Endothelial cell of umbilical vein (primary cell): ENCODE data around the gene SPINDOC. TPM values are rescaled to one million over a fixed set of nuclear protein-coding genes. Genes with fewer than 3 reads are reported as not detected.

Experiments used
- BruUV-seq: library from RNA; stranded (reverse); fragments of 400-500 nt; replicated peaks from 2 replicates; lab custom pipeline; 2021; lab: Mats Ljungman, UMichigan
- CTCF ChIA-PET: fragments of 300-600, 350-600 bp; sonication (Branson Sonifier 250); formaldehyde crosslinking; loops from one replicate; lab custom pipeline; 2021; ENCODE audit warnings: antibody characterized with exemption, inconsistent platforms; lab: Charles Lee
- POLR2A ChIA-PET: fragments of 300-600, 350-600 bp; sonication (Branson Sonifier 250); formaldehyde crosslinking; loops from one replicate; lab custom pipeline; 2021; ENCODE audit warnings: antibody characterized with exemption, inconsistent platforms; lab: Charles Lee
- DNase-seq: peaks from one replicate; pipeline ENCODE4 v3.0.0-alpha.2; 2011; ENCODE audit warnings: low read depth, low spot score
- FAIRE-seq: peaks from 2 replicates; lab custom pipeline; 2011; peaks lifted over from hg19 to GRCh38; lab: Jason Lieb, UNC
- H2AFZ ChIP-seq: 2 replicates; pipeline ENCODE4 v1.6.0; 2012; ENCODE audit warnings: low read depth, low read length, control low read depth, inconsistent platforms
- H3K27ac ChIP-seq: 2 replicates; pipeline ENCODE4 v1.5.1; 2011; ENCODE audit warnings: low read depth, mild to moderate bottlenecking, control low read depth, low read length, moderate library complexity; ENCODE audit not compliant: insufficient read depth
- H3K27me3 ChIP-seq, 2 experiments: 2 replicates each; pipeline versions ENCODE4 v1.6.0 to v1.6.1; 2011; ENCODE audit warnings: low read length in 2 of 2, mixed read lengths in 1 of 2; ENCODE audit not compliant: control insufficient read depth in 2 of 2, insufficient read depth in 2 of 2
- H3K36me3 ChIP-seq, 2 experiments: 2 replicates in 1 of 2; 3 replicates in 1 of 2; pipeline ENCODE4 v1.5.1; 2011; ENCODE audit warnings: low read length in 2 of 2, mild to moderate bottlenecking in 1 of 2, moderate library complexity in 1 of 2; ENCODE audit not compliant: control insufficient read depth in 2 of 2, insufficient read depth in 2 of 2; ENCODE audit errors: extremely low read depth in 1 of 2
- H3K4me1 ChIP-seq: 3 replicates; pipeline ENCODE4 v1.5.1; 2011; ENCODE audit warnings: mild to moderate bottlenecking, low read length; ENCODE audit not compliant: control insufficient read depth, insufficient read depth; ENCODE audit errors: extremely low read depth
- H3K4me2 ChIP-seq: 2 replicates; pipeline ENCODE4 v1.6.1; 2011; ENCODE audit warnings: low read length, control low read depth, mixed read lengths; ENCODE audit not compliant: insufficient read depth
- H3K4me3 ChIP-seq, 3 experiments: fragments of 200-600 bp in 1 of 3; sonication (generic), shearing (Covaris generic) in 1 of 3; replicated peaks in 1 of 3; 2 replicates each; pipeline ENCODE4 v1.5.1; 2011 to 2016; ENCODE audit warnings: control low read depth in 3 of 3, low read length in 3 of 3, mild to moderate bottlenecking in 2 of 3, inconsistent platforms in 1 of 3, low read depth in 1 of 3, moderate library complexity in 1 of 3; ENCODE audit not compliant: insufficient read depth in 1 of 3
- H3K79me2 ChIP-seq: 2 replicates; pipeline ENCODE4 v1.6.0; 2012; ENCODE audit warnings: low read length, inconsistent platforms; ENCODE audit not compliant: control insufficient read depth, insufficient read depth
- H3K9ac ChIP-seq: replicated peaks from 2 replicates; pipeline ENCODE3; 2011; ENCODE audit warnings: low read length, control low read depth; ENCODE audit not compliant: insufficient read depth; ENCODE audit errors: extremely low read depth
- H3K9me1 ChIP-seq: replicated peaks from 3 replicates; pipeline ENCODE4 v1.6.0; 2011; ENCODE audit warnings: mild to moderate bottlenecking, low read length; ENCODE audit not compliant: control insufficient read depth, insufficient read depth; ENCODE audit errors: extremely low read depth
- H3K9me3 ChIP-seq: replicated peaks from 2 replicates; pipeline ENCODE4 v1.5.1; 2012; ENCODE audit warnings: low read length, inconsistent platforms; ENCODE audit not compliant: control insufficient read depth, insufficient read depth
- H4K20me1 ChIP-seq: replicated peaks from 2 replicates; pipeline ENCODE3; 2011; ENCODE audit warnings: mild to moderate bottlenecking, low read length; ENCODE audit not compliant: control insufficient read depth, insufficient read depth; ENCODE audit errors: extremely low read depth
- FOS ChIP-seq: IDR thresholded peaks from 2 replicates; pipeline ENCODE4 v1.6.1; 2011; ENCODE audit warnings: mild to moderate bottlenecking, low read length, moderate library complexity, borderline replicate concordance; ENCODE audit not compliant: insufficient read depth
- POLR2AphosphoS5 ChIP-seq: IDR thresholded peaks from 2 replicates; pipeline ENCODE4 v1.6.1; 2012; ENCODE audit warnings: low read depth, mild to moderate bottlenecking, control low read depth, low read length, moderate library complexity; ENCODE audit not compliant: insufficient read depth
- dilution Hi-C: fragments of 300-500 bp; cut with MboI; formaldehyde crosslinking; loops from one replicate; pipeline ENCODE4 v1.15.0; 2019; ENCODE audit warnings: low sequenced_read_pairs; ENCODE audit not compliant: extremely low pct_ligation_motif_present
- intact Hi-C: fragments of 100-400 bp; cut with micrococcal nuclease; formaldehyde crosslinking; loops from one replicate; pipeline ENCODE4 v1.10.0; 2022
- polyA plus RNA-seq, 4 experiments: library from polyadenylated mRNA; depleted of rRNA in 3 of 4; stranded (reverse) in 3 of 4; unstranded in 1 of 4; fragments of >200 nt; gene quantifications; 2 replicates each; pipeline versions ENCODE4 v1.2.1 to v1.2.3, GENCODE V29; 2011 to 2012; ENCODE audit warnings: missing spikeins in 1 of 4
- total RNA-seq: library from RNA; stranded (reverse); gene quantifications from 2 replicates; pipeline ENCODE4 v1.2.3, GENCODE V29; 2021
- TF ChIP-seq, protein P1 (sequence below), 2 donors: IDR thresholded peaks; 1 replicate in 1 of 2; 2 replicates in 1 of 2; pipeline ENCODE4 v1.5.1; 2011; ENCODE audit warnings: low read length in 2 of 2, mild to moderate bottlenecking in 2 of 2, moderate library complexity in 2 of 2, control low read depth in 1 of 2, inconsistent platforms in 1 of 2, low read depth in 1 of 2; ENCODE audit not compliant: insufficient read depth in 1 of 2; ENCODE audit errors: extremely low read depth in 1 of 2
- TF ChIP-seq, protein P2 (sequence below): IDR thresholded peaks from 2 replicates; pipeline ENCODE4 v1.6.1; 2011; ENCODE audit not compliant: insufficient read depth, insufficient read length

Gene SPINDOC
- total and polyA plus RNA-seq, 2 donors (not counting 3 experiments of a cell fraction or from before 2014, with no cell fraction given) = 29.4 to 54.5 TPM

DNA sequence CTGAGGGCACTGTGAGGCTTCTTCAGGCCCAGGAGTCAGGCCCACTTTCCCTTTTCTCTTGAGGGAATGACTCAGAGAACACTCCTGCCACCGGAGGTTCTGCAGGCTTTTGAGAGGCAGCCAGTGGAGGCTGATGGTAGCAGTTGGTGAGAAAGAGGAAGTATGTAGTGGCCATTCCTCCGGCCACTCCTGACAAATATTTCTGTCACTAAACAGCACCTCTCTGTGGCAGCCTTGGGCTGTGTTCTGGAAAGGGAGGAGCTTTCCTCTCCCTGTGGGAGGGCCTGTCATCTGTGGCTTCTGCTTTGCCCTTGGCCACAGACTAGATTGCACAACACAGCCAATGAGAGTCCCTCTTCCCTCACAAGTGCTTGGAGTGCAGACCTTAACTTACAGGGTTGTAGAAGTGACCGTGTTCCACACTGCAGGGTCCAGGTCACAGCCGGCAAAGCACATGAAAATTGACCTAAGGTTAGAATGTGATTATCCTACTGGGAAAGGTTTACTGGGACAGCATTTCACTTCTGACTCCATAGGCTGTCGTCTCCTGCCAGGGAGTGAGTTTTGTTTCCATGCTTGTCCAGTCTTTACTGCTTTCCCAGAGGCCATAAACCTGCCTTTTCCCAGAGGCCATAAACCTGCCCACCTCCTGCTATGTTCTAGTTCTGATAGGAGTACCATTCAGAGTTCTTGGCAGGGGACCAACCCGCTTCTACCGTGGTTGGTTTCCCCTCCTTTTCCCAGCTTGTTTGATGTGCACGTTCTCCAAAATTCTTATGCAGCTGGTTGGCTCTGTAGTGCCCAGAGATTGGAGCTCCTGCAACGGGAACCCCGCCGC lies 58.9 kb downstream of the SPINDOC start:
- no TSS peak for BruUV-seq
- no peak overlapping the region for H3K27ac ChIP-seq
- POLR2A ChIA-PET = no interaction called here
- TF ChIP-seq POLR2AphosphoS5 (peak; percentile 30), FOS (peak; percentile 70)
- TF ChIP-seq, protein P1, sequence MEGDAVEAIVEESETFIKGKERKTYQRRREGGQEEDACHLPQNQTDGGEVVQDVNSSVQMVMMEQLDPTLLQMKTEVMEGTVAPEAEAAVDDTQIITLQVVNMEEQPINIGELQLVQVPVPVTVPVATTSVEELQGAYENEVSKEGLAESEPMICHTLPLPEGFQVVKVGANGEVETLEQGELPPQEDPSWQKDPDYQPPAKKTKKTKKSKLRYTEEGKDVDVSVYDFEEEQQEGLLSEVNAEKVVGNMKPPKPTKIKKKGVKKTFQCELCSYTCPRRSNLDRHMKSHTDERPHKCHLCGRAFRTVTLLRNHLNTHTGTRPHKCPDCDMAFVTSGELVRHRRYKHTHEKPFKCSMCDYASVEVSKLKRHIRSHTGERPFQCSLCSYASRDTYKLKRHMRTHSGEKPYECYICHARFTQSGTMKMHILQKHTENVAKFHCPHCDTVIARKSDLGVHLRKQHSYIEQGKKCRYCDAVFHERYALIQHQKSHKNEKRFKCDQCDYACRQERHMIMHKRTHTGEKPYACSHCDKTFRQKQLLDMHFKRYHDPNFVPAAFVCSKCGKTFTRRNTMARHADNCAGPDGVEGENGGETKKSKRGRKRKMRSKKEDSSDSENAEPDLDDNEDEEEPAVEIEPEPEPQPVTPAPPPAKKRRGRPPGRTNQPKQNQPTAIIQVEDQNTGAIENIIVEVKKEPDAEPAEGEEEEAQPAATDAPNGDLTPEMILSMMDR (IDR thresholded peaks at IDR 0.05; ENCODE audit: extremely low read depth in 1 of 2, insufficient read depth in 1 of 2, low read depth in 1 of 2, low read length in 2 of 2) = peak; percentile 25 to 31
- TF ChIP-seq, protein P2, sequence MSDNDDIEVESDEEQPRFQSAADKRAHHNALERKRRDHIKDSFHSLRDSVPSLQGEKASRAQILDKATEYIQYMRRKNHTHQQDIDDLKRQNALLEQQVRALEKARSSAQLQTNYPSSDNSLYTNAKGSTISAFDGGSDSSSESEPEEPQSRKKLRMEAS = no peak
- DNase-seq = peak; percentile 81
- H3K4me3 ChIP-seq = no peak overlapping the region
- no peaks in the 10 kb centered on the region for H4K20me1 ChIP-seq
- H2AFZ ChIP-seq = no peak overlapping the region
- peaks cover 72% of the 10 kb centered on the region for H3K79me2 ChIP-seq
- no peaks in the 10 kb centered on the region for H3K9me3 ChIP-seq
- H3K9me1 ChIP-seq = no peaks in the 10 kb centered on the region
- CTCF ChIA-PET = interaction anchor here (0.6 to 2.2 kb wide), 17 partner anchors 10 to 104 kb away, joined by 3 to 52 read pairs (median 4); partner anchors contain the start of genes MARK2 and ZFTA
- FAIRE-seq = peak; percentile 97
- no peak overlapping the region for H3K9ac ChIP-seq
- intact Hi-C loops (loop anchor here (1.0 kb wide), 1 partner anchor 34 kb away; no protein-coding TSS in a partner anchor), dilution Hi-C loops (no loop called here)
- H3K4me1 ChIP-seq = peaks cover 17% of the 10 kb centered on the region
- no peaks in the 10 kb centered on the region for H3K27me3 ChIP-seq
- no peaks in the 10 kb centered on the region for H3K36me3 ChIP-seq
- H3K4me2 ChIP-seq = no peak overlapping the region
